ENCODE results near the gene OR13A1.

OR13A1 gene

GRCh38 chr10:45257600-45257999, 57.8 kb downstream of the OR13A1 start:
- no peak overlapping the region for H3K4me3 ChIP-seq (ENCODE audit: low read depth, low read length)
- no peak for TF ChIP-seq CTCF (IDR thresholded peaks at IDR 0.05; ENCODE audit: insufficient read depth, low read length, missing control alignments)
- POLR2A ChIA-PET, result no interaction called here
- CTCF ChIA-PET, result no interaction called here
- no peak for DNase-seq (ENCODE audit: low read depth, low spot score)

GRCh38 chr10:45256246-45256645, 59.2 kb downstream of the OR13A1 start:
- no peak for TF ChIP-seq CTCF (IDR thresholded peaks at IDR 0.05; ENCODE audit: insufficient read depth, low read length, missing control alignments)
- POLR2A ChIA-PET, result no interaction called here

GRCh38 chr10:45255706-45256105, 59.7 kb downstream of the OR13A1 start:
- DNase-seq (ENCODE audit: low read depth, low spot score), result no peak
- CTCF ChIA-PET, result no interaction called here
- no peak for TF ChIP-seq CTCF (IDR thresholded peaks at IDR 0.05; ENCODE audit: insufficient read depth, low read length, missing control alignments)
- POLR2A ChIA-PET, result no interaction called here
- no peak overlapping the region for H3K4me3 ChIP-seq (ENCODE audit: low read depth, low read length)

More at GRCh38 chr10:45256246-45256645, 59.2 kb downstream of the OR13A1 start:
- DNase-seq (ENCODE audit: low read depth, low spot score), result no peak
- H3K4me3 ChIP-seq (ENCODE audit: low read depth, low read length), result no peak overlapping the region
- CTCF ChIA-PET, result no interaction called here

GRCh38 chr10:45254892-45255291, 60.5 kb downstream of the OR13A1 start:
- TF ChIP-seq CTCF (IDR thresholded peaks at IDR 0.05; ENCODE audit: insufficient read depth, low read length, missing control alignments), result no peak
- DNase-seq (ENCODE audit: low read depth, low spot score), result no peak
- ChIA-PET CTCF (no interaction called here), POLR2A (no interaction called here)
- no peak overlapping the region for H3K4me3 ChIP-seq (ENCODE audit: low read depth, low read length)

- POLR2A ChIA-PET, result no interaction called here
- TF ChIP-seq CTCF (IDR thresholded peaks at IDR 0.05; ENCODE audit: insufficient read depth, low read length, missing control alignments), result no peak
- no peak for DNase-seq (ENCODE audit: low read depth, low spot score)
- CTCF ChIA-PET, result interaction anchor here (2.3 to 2.6 kb wide), 2 partner anchors 19 to 20 kb away, joined by 7 to 8 read pairs; no protein-coding TSS in a partner anchor
- H3K4me3 ChIP-seq (ENCODE audit: low read depth, low read length), result no peak overlapping the region
Measured at GRCh38 chr10:45253183-45253914, 62.1 kb downstream of the OR13A1 start.

All from AG04449 (cell line).